Measurements from ENCODE around the gene TAPBP.
"Not testable (repeated sequence)": the region's sequence is repeated elsewhere in the genome, so short reads cannot be mapped to it uniquely, and the experiment has no call there.

TAPBP gene

DNA sequence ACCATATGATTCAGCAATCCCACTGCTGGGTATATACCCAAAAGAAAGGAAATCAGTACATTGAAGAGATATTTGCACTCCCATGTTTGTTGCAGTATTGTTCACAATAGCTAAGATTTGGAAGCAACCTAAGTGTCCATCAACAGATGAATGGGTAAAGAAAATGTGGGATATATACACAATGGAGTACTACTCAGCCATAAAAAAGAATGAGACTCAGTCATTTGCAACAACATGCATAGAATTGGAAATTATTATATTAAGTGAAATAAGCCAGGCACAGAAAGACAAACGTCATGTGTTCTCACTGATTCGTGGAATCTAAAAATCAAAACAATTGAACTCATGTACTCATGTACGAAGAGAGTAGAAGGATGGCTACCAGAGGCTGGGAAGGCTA, 51.4 kb downstream of the TAPBP start:
- intact Hi-C loops (cut with DNase I); DNase-seq: not testable (repeated sequence)

DNA sequence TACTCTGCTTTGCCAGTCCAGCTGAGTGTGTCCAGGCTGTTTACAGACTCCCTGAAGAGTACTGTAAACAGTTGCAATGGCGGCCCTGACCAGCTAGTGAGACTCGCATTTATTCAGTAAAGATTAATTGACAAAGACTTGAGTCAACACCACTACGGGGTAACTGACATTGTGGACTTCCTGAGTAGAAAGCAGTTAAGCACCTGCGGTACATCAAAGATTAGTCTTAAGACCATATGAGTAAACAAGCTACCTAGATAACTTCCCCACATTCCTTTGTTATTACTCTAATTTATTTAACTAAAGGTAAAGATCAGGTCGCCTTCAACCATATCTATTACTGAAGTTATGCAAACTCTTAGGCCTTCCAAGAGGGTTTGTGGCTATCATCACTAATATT, 54.8 kb downstream of the TAPBP start:
- intact Hi-C loops (cut with DNase I), result no loop called here
- DNase-seq, result no peak

DNA sequence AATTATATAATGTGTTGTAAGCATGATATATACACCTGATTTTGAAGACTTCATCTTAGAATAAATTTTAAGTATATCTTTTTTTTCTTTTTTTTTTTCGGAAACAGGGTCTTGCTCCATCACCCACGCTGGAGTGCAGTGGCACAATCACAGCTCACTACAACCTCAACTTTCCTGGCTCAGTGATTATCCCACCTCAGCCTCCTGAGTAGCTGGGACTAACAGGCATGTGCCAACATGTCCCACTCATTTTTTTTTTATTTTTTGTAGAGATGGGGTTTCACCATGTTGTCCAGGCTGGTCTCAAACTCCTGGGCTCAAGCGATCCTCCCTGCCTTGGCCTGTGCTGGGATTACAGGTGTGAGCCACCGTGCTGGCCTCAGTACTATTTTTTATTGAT, 59.3 kb downstream of the TAPBP start:
- no peak for DNase-seq
- intact Hi-C loops (cut with DNase I), result no loop called here

DNA sequence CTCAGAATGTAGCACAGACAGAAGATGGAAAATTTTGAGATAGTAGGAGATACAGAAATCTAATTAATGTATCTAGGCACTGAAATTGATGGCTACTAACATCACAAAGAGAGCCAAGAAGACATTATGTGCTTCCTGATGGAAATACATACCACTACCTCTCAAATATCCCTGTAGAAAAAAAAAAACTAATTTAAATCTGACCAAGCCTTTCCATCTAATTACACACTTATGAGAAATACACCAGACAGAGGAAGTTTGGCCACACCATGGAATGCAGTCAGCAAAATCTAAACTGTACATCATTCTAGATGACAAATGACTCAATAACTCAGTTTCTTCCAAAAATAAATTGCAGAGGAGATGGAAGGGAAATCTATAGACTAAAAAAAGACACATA, 61.1 kb downstream of the TAPBP start:
- DNase-seq, result no peak
- intact Hi-C loops (cut with DNase I), result no loop called here

DNA sequence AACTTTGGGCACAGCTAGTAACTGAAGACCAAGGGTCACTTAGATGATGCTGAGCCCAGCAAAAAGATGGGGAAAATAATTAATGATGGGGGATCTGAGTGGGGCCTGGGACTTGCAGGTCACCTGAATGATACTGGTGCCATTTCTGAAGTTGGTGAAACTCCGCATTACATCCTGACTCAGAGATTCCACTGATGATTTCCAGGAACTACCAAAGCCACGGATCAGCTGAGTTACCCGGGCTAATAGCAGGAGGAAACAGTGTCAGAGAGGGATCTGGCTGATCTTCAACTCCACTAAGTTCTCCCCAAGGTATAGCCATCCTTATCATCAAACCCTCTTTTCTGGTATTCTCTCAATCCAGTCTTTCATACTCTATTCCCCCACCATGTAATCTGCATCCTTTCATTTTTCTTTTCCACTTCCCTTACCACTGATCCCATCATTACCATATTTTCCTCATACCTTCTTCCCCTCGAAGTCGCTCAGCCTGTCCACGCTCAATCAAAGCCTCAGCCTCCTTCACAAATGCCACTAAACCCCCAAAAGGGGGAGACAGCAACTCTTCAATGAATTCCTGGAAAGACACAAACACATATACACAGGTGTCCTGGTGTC, 62.4 kb downstream of the TAPBP start:
- DNase-seq, result no peak
- intact Hi-C loops (cut with DNase I), result no loop called here

DNA sequence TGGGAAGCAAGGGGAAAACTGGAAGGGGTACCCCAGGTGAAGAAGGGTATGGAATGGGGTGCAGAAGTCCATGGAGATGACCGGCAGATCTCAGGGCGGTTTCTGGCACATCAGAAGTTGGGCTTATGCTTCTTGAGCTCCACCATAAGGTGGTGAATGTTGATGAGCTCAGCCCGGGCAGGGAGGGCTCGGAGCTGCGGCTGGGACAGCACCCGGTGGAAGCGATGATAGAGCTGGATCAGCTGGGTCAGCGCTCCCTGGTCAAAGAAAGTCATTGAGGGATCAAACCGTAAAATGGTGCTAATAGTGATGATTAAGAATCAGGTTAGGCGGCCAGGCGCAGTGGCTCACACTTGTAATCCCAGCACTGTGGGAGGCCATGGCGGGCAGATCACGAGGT, 63.1 kb downstream of the TAPBP start:
- DNase-seq, result no peak
- intact Hi-C loops (cut with DNase I), result no loop called here

DNA sequence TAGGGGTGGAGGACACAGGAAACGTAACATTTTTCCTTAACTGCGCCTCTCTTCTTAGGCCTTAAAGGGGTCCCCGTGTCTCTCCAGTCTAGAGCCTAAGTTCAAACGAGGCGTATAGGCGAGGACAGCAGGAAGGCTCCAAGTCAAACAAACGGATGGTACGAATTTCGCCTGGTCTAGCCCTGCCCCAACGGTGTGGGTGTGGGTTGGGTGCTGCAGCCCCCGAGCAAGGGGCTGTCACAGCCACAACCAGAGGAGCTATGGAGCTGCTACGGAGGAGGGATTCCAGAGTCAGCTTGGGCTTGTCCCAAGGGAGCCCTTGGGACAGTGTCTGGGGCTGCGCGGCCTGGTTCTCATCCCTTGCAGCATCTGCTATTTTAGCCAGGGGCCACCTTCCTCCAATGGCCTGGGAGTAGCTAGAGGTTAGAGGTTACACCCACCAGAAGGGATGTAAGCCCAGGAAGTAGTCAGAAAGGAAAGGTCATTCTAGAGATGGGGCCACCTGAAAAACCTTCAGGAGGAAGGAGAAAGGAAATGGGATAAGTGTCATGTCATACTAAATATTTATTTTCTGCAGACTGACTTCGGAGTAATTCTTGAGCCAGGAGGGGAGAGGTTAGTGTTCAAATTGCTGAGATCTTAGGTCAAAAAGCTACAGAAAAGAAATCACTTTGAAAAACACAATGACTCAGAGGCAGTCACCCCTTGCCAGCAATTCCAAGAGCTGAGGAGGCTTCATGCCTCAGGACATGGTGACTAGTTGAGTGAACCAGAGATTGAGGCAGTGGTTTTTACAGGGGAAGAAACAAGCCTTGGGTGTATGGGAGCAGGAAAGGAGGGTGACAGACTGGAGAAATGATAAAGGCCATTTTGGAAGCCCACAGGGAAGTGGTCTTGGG, 63.9 kb downstream of the TAPBP start:
- intact Hi-C loops (cut with DNase I), result loop anchor here (2.0 to 10.0 kb wide), 5 partner anchors 37 to 235 kb away; partner anchors contain the start of genes HSD17B8, RXRB and SLC39A7
- peak in 4 of 42 donors; percentile 7 to 29 (median 16) for DNase-seq

Measured in head of caudate nucleus (tissue), 42 donors.